K562 (cell line): ENCODE data around the gene CCDC71L. TPM values are rescaled to one million over a fixed set of nuclear protein-coding genes. Genes with fewer than 3 reads are reported as not detected.

ENCODE experiments used
- CHD4 ChIP-seq: fragments of 200-600 bp; sonication (generic); IDR thresholded peaks from 3 replicates; pipeline ENCODE4 v1.6.1; 2012; ENCODE audit warnings: low read depth, mild to moderate bottlenecking, mixed read lengths, low read length, inconsistent platforms; ENCODE audit not compliant: insufficient read depth, insufficient replicate concordance, poor library complexity, severe bottlenecking
- CREB1 ChIP-seq, 2 experiments: sonication (generic) in 1 of 2; formaldehyde crosslinking in 1 of 2; IDR thresholded peaks; 2 replicates each; pipeline versions ENCODE4 v1.6.1 to v1.8.0; 2012 to 2022; ENCODE audit warnings: inconsistent platforms in 1 of 2, mild to moderate bottlenecking in 1 of 2, missing genetic modification reagents in 1 of 2, moderate library complexity in 1 of 2
- CTCF ChIP-seq, 3 experiments: IDR thresholded peaks in 2 of 3; conservative IDR thresholded peaks in 1 of 3; 2 replicates each; pipeline ENCODE4 v1.5.1; 2011 to 2012; ENCODE audit warnings: low read length in 3 of 3, mild to moderate bottlenecking in 3 of 3, control low read depth in 2 of 3, improper control_type of control experiment in 1 of 3, inconsistent platforms in 1 of 3, low read depth in 1 of 3, mixed read lengths in 1 of 3, moderate library complexity in 1 of 3; ENCODE audit not compliant: insufficient read depth in 2 of 3
- GATA2 ChIP-seq: sonication (generic); formaldehyde crosslinking; IDR thresholded peaks from 2 replicates; pipeline ENCODE4 v1.4.0; 2020; ENCODE audit warnings: mild to moderate bottlenecking, missing genetic modification reagents
- JUN ChIP-seq, 2 experiments: sonication (generic) in 1 of 2; formaldehyde crosslinking in 1 of 2; IDR thresholded peaks; 2 replicates each; pipeline versions ENCODE4 v1.6.1 to v1.8.0; 2012 to 2022; ENCODE audit warnings: borderline replicate concordance in 2 of 2, mild to moderate bottlenecking in 2 of 2, improper control_type of control experiment in 1 of 2, low read depth in 1 of 2, low read length in 1 of 2, missing genetic modification reagents in 1 of 2
- KLF6 ChIP-seq: fragments of 250-450 bp; sonication (Bioruptor Pico); IDR thresholded peaks from 2 replicates; pipeline ENCODE4 v1.4.0; 2020; ENCODE audit warnings: mild to moderate bottlenecking, moderate library complexity, borderline replicate concordance
- MIER1 ChIP-seq: fragments of 450-650 bp; IDR thresholded peaks from 2 replicates; pipeline ENCODE4 v1.6.1; 2016; ENCODE audit warnings: antibody characterized with exemption, mild to moderate bottlenecking, low read depth
- NFYB ChIP-seq: IDR thresholded peaks from 2 replicates; pipeline ENCODE4 v1.6.1; 2011; ENCODE audit warnings: mild to moderate bottlenecking, moderate library complexity; ENCODE audit not compliant: insufficient read length; ENCODE audit errors: extremely low read depth
- NRF1 ChIP-seq, 2 experiments: fragments of 450-650 bp; IDR thresholded peaks in 1 of 2; conservative IDR thresholded peaks in 1 of 2; 2 replicates each; pipeline ENCODE4 v1.6.1; 2014; ENCODE audit warnings: mild to moderate bottlenecking in 2 of 2
- PURB ChIP-seq: sonication (generic); formaldehyde crosslinking; IDR thresholded peaks from 2 replicates; pipeline ENCODE4 v1.9.0; 2021; ENCODE audit warnings: low read depth, mild to moderate bottlenecking, missing genetic modification reagents
- STAT6 ChIP-seq: sonication (generic); formaldehyde crosslinking; IDR thresholded peaks from 2 replicates; pipeline ENCODE4 v1.8.1; 2023; ENCODE audit warnings: mild to moderate bottlenecking, missing genetic modification reagents
- VEZF1 ChIP-seq: fragments of 200-800 bp; sonication (Bioruptor generic); IDR thresholded peaks from 2 replicates; pipeline ENCODE4 v1.6.1; 2017; ENCODE audit warnings: missing genetic modification characterization, missing compliant biosample characterization
- ZBTB11 ChIP-seq, 3 experiments: fragments of 200-800 bp in 1 of 3; fragments of 250-450 bp in 1 of 3; fragments of 450-650 bp in 1 of 3; sonication (Bioruptor Pico) in 1 of 3; sonication (Bioruptor generic) in 1 of 3; formaldehyde crosslinking in 1 of 3; IDR thresholded peaks; 2 replicates each; pipeline versions ENCODE4 v1.6.1 to v1.8.0; 2016 to 2022; ENCODE audit warnings: mild to moderate bottlenecking in 2 of 3, missing genetic modification characterization in 2 of 3, missing compliant biosample characterization in 1 of 3, moderate library complexity in 1 of 3
- polyA plus RNA-seq, 8 experiments: library from polyadenylated mRNA; depleted of rRNA in 4 of 8; stranded (reverse) in 5 of 8; unstranded in 3 of 8; fragments of >200 nt; fragmentation: Nextera tagmentation in 2 of 8; fragmentation: Illumina TruSeq in 1 of 8; extraction: Ambion mirVana in 2 of 8; extraction: Trizol in 1 of 8; gene quantifications; 2 replicates each; pipeline versions ENCODE4 v1.2.1 to v1.2.3, GENCODE V29; 2011 to 2014; ENCODE audit warnings: inconsistent platforms in 1 of 8, missing spikeins in 1 of 8
- total RNA-seq, 7 experiments: library from RNA; depleted of rRNA in 6 of 7; stranded (reverse); fragments of >200 nt in 6 of 7; fragmentation: Illumina TruSeq in 2 of 7; extraction: Trizol in 2 of 7; gene quantifications; 2 replicates each; pipeline versions ENCODE4 v1.2.1 to v1.2.3, GENCODE V29; 2011 to 2021; ENCODE audit warnings: low replicate concordance in 1 of 7

The CCDC71L gene
- total and polyA plus RNA-seq, 9 of the 15 experiments (the other 6 are each of a cell fraction or from before 2014, with no cell fraction given), result 5.7 to 108 (median 25.4) TPM

GRCh38 chr7:106660862-106661720, at the start of gene CCDC71L (continued):
- TF ChIP-seq VEZF1 (CRISPR knock-in tag) (peak; percentile 98), MIER1 (peak; percentile 52; the same call in 1 of the 2 replicates), JUN (IDR thresholded peaks at IDR 0.05; ENCODE audit: borderline replicate concordance, low read depth, low read length) (0 out of 2 replicates have a peak, but pooled peaks have one; percentile 9), JUN (CRISPR knock-in tag; IDR thresholded peaks at IDR 0.05; ENCODE audit: borderline replicate concordance) (no peak), PURB (CRISPR knock-in tag) (no peak), NFYB (peak; percentile 79), KLF6 (peak; percentile 2; the same call in 1 of the 2 replicates), CTCF (IDR thresholded peaks at IDR 0.05 in 2 of 3, conservative IDR thresholded peaks at IDR 0.05 in 1 of 3; ENCODE audit: insufficient read depth in 2 of 3, low read depth in 1 of 3, low read length in 3 of 3) (peak in 1 of 3 experiments; percentile 11; a peak in 2 of 6 replicates), NRF1 (conservative IDR thresholded peaks at IDR 0.05 in 1 of 2, IDR thresholded peaks at IDR 0.05 in 1 of 2) (peak; percentile 59 to 61), CHD4 (no peak), GATA2 (CRISPR knock-in tag) (no peak; the same call in 1 of the 2 replicates), CREB1 (IDR thresholded peaks at IDR 0.05) (peak; percentile 65; the same call in 1 of the 2 replicates), CREB1 (CRISPR knock-in tag; IDR thresholded peaks at IDR 0.05) (peak; percentile 81), ZBTB11 (CRISPR knock-in tag; IDR thresholded peaks at IDR 0.05) (peak in 1 of 3 experiments; percentile 49; a peak in 1 of 6 replicates), STAT6 (peak; percentile 81; the same call in 1 of the 2 replicates)
